ENCODE measurements around the gene ABCA8.

The ABCA8 gene

GRCh38 chr17:68870161-68870826, 84.9 kb downstream of the ABCA8 start:
- in situ Hi-C loops (cut with HindIII; ENCODE audit: low sequenced_read_pairs): no loop called here

DNA sequence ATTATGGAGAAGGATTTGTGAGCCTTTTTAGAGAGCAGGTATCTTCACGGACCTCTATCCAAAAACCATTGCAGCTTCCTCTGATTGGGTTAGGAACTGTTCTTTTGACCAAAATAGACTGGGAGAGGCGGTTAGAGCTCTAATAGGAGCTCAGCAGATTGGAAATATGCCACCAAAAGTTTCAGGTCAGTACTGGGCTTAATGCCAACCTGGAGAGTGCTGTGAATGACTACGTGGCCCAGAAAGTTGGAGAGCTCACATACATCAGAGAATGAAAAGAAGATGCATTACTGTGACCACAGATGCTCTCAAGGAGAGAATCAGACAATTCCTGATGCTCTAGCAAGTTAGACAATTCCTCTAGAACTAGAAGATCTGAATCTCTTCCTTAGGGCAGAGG, 86.5 kb downstream of the ABCA8 start:
- in situ Hi-C loops (cut with HindIII; ENCODE audit: low sequenced_read_pairs): no loop called here

- in situ Hi-C loops (cut with HindIII; ENCODE audit: low sequenced_read_pairs): no loop called here
These were observed 87.3 kb downstream of the ABCA8 start for GRCh38 chr17:68867759-68868516.

DNA sequence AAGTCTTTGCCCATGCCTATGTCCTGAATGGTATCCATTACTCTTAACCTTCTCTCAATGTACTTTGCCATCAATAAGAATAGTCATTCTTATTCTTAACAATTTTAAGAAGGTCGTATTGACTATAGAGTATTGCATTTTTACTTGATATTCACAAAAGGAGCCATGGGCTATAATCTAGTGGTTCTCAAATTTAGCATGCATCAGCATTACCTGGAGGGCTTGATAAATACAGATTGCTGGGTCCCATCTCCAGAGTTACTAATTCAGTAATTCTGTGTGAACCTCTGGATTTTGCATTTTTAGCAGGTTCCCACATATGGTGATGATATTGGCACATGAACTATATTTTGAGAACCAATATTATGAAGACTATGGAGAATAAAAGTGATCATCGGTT, 89.6 kb downstream of the ABCA8 start:
- in situ Hi-C loops (cut with HindIII; ENCODE audit: low sequenced_read_pairs): no loop called here

- in situ Hi-C loops (cut with HindIII; ENCODE audit: low sequenced_read_pairs): no loop called here
These were observed 92.0 kb downstream of the ABCA8 start for GRCh38 chr17:68863091-68863652.

GRCh38 chr17:68861602-68862001, 93.6 kb downstream of the ABCA8 start:
- in situ Hi-C loops (cut with HindIII; ENCODE audit: low sequenced_read_pairs): no loop called here

DNA sequence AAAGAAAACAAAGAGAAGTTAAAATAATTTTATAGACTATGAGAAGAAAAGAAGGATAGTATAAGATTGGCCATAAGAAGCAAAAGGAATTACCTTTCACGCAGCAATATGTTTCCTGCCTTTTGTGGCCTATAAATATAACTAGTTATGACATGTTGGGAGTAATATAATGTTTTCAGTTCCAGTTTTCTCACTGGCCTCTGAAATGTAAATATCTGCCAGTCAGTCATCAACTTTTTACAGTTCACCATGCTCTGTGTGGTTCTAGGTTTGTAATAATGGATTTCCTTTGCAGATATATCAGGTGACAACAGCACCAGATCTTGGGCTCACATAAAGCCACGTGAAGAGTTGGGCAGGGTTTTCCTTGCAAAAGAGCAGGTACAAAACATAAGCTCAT, 94.3 kb downstream of the ABCA8 start:
- in situ Hi-C loops (cut with HindIII; ENCODE audit: low sequenced_read_pairs): no loop called here

- in situ Hi-C loops (cut with HindIII; ENCODE audit: low sequenced_read_pairs): no loop called here
These were observed 100.7 kb downstream of the ABCA8 start for GRCh38 chr17:68854452-68854851.

GRCh38 chr17:68853439-68853838, 101.8 kb downstream of the ABCA8 start:
- in situ Hi-C loops (cut with HindIII; ENCODE audit: low sequenced_read_pairs): no loop called here

DNA sequence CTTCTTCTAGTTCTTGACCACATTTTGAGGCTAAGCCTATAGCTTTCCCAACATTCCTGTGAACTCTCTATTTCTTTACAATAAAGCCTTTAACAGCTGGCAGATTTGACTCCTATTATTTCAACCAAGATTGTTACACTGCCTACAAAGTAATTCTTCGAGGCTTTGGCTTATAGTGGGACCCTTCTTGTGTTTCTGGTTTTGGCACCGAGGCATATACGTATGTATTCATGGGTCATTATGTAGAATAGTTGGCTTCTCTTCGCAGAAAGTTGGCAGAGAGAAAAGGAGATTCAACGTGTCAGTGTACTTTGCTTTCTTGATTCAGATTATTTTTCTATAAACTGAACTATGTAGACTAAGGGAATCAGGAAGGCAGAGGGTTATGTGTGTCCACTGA, 102.2 kb downstream of the ABCA8 start:
- in situ Hi-C loops (cut with HindIII; ENCODE audit: low sequenced_read_pairs): no loop called here

DNA sequence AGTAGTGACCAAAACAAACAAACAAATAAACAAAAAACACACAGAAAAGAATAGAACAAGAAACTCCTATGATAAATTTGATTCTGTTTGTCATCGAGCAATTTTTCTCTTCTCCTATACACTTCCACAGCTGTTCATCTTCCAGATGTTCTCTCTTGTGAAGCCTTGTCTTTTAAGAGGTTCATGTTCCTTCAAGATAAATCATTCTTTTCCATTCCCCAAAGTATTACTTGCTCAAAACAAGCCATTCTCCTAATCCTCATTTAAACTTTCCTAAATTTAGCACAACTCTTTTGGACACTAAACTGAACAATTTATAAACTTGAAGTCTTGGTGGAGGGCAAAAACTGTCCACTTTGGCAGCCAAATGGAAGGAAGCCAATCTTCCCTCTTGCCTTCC, 103.3 kb downstream of the ABCA8 start:
- in situ Hi-C loops (cut with HindIII; ENCODE audit: low sequenced_read_pairs): no loop called here

- in situ Hi-C loops (cut with HindIII; ENCODE audit: low sequenced_read_pairs): no loop called here
These were observed 104.3 kb downstream of the ABCA8 start for GRCh38 chr17:68850749-68851510.

DNA sequence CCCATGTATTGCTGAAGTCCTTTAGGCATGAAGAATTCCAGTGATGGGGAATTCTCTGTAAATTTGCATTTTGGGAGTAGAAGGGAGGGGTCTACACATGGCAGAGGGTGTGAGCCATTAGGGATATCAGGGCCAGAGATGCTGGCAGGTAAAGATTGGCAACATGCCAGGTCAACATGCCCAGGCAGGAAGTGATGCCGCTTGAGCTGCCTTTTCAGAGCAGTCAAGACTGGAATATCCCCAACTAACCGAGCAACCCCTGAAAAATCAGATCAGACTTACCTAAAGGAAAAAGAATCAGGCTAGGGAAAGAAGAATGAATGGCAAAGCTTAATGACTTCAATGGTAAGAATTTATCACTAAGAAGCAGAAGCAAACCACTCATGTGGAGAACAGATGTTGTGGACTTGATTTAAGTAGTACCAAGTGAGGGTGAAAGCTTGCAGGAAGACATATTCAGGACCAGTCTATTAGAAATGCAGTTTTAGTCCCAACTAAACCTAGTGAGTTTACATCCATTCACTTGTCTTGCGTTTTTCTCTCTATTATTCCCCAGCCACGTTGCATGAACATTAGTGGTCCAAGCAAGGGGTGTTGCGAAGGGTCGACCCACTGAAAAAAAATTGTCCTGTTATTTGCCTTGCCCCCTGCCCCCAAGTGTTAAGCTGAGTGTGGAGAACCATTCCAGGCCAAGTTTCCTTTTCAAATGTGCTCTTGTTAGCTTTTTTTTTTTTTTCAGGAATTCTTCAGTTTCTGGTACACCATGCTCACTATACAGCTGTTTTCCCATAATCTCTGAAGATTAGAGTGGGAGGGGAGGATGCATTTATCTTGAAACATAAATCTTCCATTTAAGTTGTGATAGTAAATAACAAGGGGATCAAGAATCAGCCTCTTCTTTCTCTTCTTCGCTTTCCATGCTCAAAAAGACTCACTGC, 105.2 kb downstream of the ABCA8 start:
- in situ Hi-C loops (cut with HindIII; ENCODE audit: low sequenced_read_pairs): no loop called here

GRCh38 chr17:68847711-68848110, 107.5 kb downstream of the ABCA8 start:
- in situ Hi-C loops (cut with HindIII; ENCODE audit: low sequenced_read_pairs): no loop called here

DNA sequence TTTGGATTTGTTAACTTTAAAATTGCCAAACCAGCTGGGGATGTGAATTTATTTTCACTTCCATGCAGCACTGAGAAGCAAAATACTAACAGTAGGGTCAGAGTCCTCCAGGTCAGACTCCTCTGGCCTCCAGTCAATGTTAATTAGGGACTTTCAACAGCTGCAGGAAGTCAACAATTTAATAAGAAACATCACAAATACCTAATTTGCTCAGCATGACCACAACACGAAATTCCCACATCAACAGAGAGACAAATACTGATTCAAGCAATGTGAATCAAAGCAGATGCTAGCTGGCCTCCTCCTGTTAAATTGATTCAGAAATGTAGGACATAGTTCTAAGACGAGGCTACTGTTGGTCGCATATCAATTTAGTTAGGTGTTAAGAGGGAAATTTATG, 111.7 kb downstream of the ABCA8 start:
- in situ Hi-C loops (cut with HindIII; ENCODE audit: low sequenced_read_pairs): no loop called here

GRCh38 chr17:68840073-68840472, 115.1 kb downstream of the ABCA8 start:
- in situ Hi-C loops (cut with HindIII; ENCODE audit: low sequenced_read_pairs): no loop called here

GRCh38 chr17:68835071-68835470, 120.1 kb downstream of the ABCA8 start:
- in situ Hi-C loops (cut with HindIII; ENCODE audit: low sequenced_read_pairs): no loop called here

DNA sequence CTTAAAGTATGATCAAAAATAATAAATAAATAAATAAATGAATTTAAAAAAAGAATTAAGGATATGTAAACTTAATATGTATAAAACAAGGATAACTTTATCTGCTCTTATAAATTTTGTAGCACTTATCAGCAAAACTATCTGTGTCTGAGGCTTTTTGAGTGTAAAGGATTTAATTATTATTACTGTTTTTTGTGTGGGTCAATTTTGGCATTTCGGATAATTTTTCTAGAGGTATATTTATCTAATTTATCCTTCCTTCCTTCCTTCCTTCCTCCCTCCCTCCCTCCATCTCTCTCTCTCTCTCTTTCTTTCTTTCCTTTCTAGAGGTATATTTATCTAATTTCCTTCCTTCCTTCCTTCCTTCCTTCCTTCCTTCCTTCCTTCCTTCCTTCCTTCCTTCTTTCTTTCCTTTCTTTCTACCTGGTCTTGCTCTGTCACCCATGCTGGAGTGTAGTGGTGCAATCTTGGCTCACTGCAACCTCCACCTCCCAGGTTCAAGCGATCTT, 120.8 kb downstream of the ABCA8 start:
- in situ Hi-C loops (cut with HindIII; ENCODE audit: low sequenced_read_pairs): no loop called here

DNA sequence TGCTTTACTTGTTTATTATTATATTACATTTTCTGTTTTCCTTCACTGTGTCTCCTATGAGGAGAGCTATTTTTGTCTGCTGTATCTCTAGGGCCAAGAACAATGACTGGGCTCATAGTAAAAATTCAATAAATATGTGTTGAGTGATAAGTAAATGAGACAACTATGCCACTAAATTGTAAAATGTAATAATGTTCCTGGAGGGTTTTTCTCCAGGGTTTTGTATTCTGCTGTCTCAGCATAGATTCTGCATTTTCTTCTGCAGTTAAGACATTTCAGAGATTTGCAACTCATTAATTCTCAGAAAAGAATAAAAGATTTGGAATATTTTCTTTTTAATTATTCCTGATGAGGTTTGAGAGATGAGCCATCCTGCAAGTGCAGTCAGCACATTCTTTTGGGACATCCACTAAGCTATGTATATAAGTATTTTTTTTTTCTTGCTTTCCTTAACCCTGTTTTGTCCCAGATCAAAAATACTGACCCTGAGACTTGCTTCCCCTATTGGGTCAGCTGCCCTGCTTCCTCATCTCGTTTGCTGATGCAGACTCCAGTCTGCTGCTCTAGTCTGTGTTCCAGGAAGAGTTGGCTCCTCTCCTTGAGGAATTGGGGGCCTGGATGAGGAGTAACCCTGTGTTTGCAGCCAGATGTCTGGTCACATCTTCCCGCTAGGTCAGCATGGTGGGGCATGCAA, 122.9 kb downstream of the ABCA8 start:
- in situ Hi-C loops (cut with HindIII; ENCODE audit: low sequenced_read_pairs): no loop called here

DNA sequence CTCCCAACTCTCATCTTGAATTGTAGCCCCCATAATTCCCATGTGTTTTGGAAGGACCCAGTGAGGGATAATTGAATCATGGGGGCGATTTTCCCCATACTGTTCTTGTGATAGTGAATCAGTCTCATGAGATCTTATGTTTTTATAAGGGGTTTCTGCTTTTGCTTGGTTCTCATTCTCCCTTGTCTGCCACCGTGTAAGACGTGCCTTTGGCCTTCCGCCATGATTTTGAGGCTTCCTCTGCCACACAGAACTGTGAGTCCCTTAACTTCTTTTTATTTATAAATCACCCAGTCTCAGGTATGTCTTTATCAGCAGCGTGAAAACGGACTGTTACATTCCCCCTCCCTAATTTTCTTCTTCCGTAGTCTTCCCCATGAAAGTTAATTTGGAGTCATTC, 124.0 kb downstream of the ABCA8 start:
- in situ Hi-C loops (cut with HindIII; ENCODE audit: low sequenced_read_pairs): no loop called here

Data from DLD1 (cell line).